ENCODE data around the gene DEK.
"Not testable (repeated sequence)": the region's sequence is repeated elsewhere in the genome, so short reads cannot be mapped to it uniquely, and the experiment has no call there.

The DEK gene

GRCh38 chr6:18264219-18264922 is at the start of gene DEK:
Gene DEK (minus strand): TSS chr6:18264530. CDS start chr6:18263987, 543 bp downstream.
- in situ Hi-C loops (cut with HindIII; ENCODE audit: low sequenced_read_pairs): no loop called here

GRCh38 chr6:18312368-18312767 is 48.0 kb upstream of the DEK start:
- in situ Hi-C loops (cut with HindIII; ENCODE audit: low sequenced_read_pairs): no loop called here

- in situ Hi-C loops (cut with HindIII; ENCODE audit: low sequenced_read_pairs): not testable (repeated sequence)
Observed at GRCh38 chr6:18310010-18310409, 45.7 kb upstream of the DEK start.

- in situ Hi-C loops (cut with HindIII; ENCODE audit: low sequenced_read_pairs): no loop called here
Observed at GRCh38 chr6:18309046-18309445, 44.7 kb upstream of the DEK start.

- in situ Hi-C loops (cut with HindIII; ENCODE audit: low sequenced_read_pairs): no loop called here
Observed at GRCh38 chr6:18308070-18308735, 43.9 kb upstream of the DEK start.

GRCh38 chr6:18306977-18307376 is 42.6 kb upstream of the DEK start:
- in situ Hi-C loops (cut with HindIII; ENCODE audit: low sequenced_read_pairs): no loop called here

- in situ Hi-C loops (cut with HindIII; ENCODE audit: low sequenced_read_pairs): no loop called here
Observed at GRCh38 chr6:18302561-18303439, 38.5 kb upstream of the DEK start.

GRCh38 chr6:18293076-18293904 is 29.0 kb upstream of the DEK start:
- in situ Hi-C loops (cut with HindIII; ENCODE audit: low sequenced_read_pairs): no loop called here

GRCh38 chr6:18289283-18289682 is 25.0 kb upstream of the DEK start:
- in situ Hi-C loops (cut with HindIII; ENCODE audit: low sequenced_read_pairs): no loop called here

- in situ Hi-C loops (cut with HindIII; ENCODE audit: low sequenced_read_pairs): no loop called here
Observed at GRCh38 chr6:18284261-18284660, 19.9 kb upstream of the DEK start.

GRCh38 chr6:18281564-18281963 is 17.2 kb upstream of the DEK start:
- in situ Hi-C loops (cut with HindIII; ENCODE audit: low sequenced_read_pairs): no loop called here

- in situ Hi-C loops (cut with HindIII; ENCODE audit: low sequenced_read_pairs): no loop called here
Observed at GRCh38 chr6:18280084-18280483, 15.8 kb upstream of the DEK start.

- in situ Hi-C loops (cut with HindIII; ENCODE audit: low sequenced_read_pairs): no loop called here
Observed at GRCh38 chr6:18279422-18279821, 15.1 kb upstream of the DEK start.

GRCh38 chr6:18277237-18278006 is 13.1 kb upstream of the DEK start:
- in situ Hi-C loops (cut with HindIII; ENCODE audit: low sequenced_read_pairs): no loop called here

- in situ Hi-C loops (cut with HindIII; ENCODE audit: low sequenced_read_pairs): no loop called here
Observed at GRCh38 chr6:18276610-18277236, 12.4 kb upstream of the DEK start.

- in situ Hi-C loops (cut with HindIII; ENCODE audit: low sequenced_read_pairs): no loop called here
Observed at GRCh38 chr6:18270216-18270615, 5.9 kb upstream of the DEK start.

GRCh38 chr6:18269717-18270116 is 5.4 kb upstream of the DEK start:
- in situ Hi-C loops (cut with HindIII; ENCODE audit: low sequenced_read_pairs): no loop called here

- in situ Hi-C loops (cut with HindIII; ENCODE audit: low sequenced_read_pairs): no loop called here
Observed at GRCh38 chr6:18269253-18269652, 4.9 kb upstream of the DEK start.

- in situ Hi-C loops (cut with HindIII; ENCODE audit: low sequenced_read_pairs): no loop called here
Observed at GRCh38 chr6:18268066-18268465, 3.7 kb upstream of the DEK start.

GRCh38 chr6:18266523-18266912 is 2.2 kb upstream of the DEK start:
- in situ Hi-C loops (cut with HindIII; ENCODE audit: low sequenced_read_pairs): no loop called here

All from DLD1 (cell line).